Measurements from ENCODE around the gene TAPBP.
"Not testable (repeated sequence)": the region's sequence is repeated elsewhere in the genome, so short reads cannot be mapped to it uniquely, and the experiment has no call there.

The TAPBP gene

GRCh38 chr6:33276581-33276863, 37.4 kb downstream of the TAPBP start:
- DNase-seq (ENCODE audit: low read depth in 2 of 2) = no peak

- not testable (repeated sequence) for DNase-seq (ENCODE audit: low read depth in 2 of 2)
These were observed 37.9 kb downstream of the TAPBP start for GRCh38 chr6:33275795-33276580.

GRCh38 chr6:33273924-33274902, 39.7 kb downstream of the TAPBP start:
- no peak for DNase-seq (ENCODE audit: low read depth in 2 of 2)

- DNase-seq (ENCODE audit: low read depth in 2 of 2) = no peak
These were observed 40.6 kb downstream of the TAPBP start for GRCh38 chr6:33273129-33273923.

GRCh38 chr6:33272275-33273128, 41.4 kb downstream of the TAPBP start:
- no peak for DNase-seq (ENCODE audit: low read depth in 2 of 2)

- DNase-seq (ENCODE audit: low read depth in 2 of 2) = peak; percentile 64 to 82
These were observed 42.2 kb downstream of the TAPBP start, which contains the start of the genes RPS18 and VPS52 for GRCh38 chr6:33271468-33272274. Gene RPS18, plus strand, starts transcription at chr6:33272075. Its CDS starts 45 bp downstream, at chr6:33272120. Gene VPS52, minus strand, starts transcription at chr6:33271876. Its CDS starts 201 bp downstream, at chr6:33271675.

GRCh38 chr6:33271117-33271467, 42.8 kb downstream of the TAPBP start:
- DNase-seq (ENCODE audit: low read depth in 2 of 2) = no peak

GRCh38 chr6:33264015-33264414, 49.9 kb downstream of the TAPBP start:
- DNase-seq (ENCODE audit: low read depth in 2 of 2) = no peak

- not testable (repeated sequence) for DNase-seq (ENCODE audit: low read depth in 2 of 2)
These were observed 51.4 kb downstream of the TAPBP start for GRCh38 chr6:33262490-33262889.

GRCh38 chr6:33259032-33259431, 54.8 kb downstream of the TAPBP start:
- no peak for DNase-seq (ENCODE audit: low read depth in 2 of 2)

GRCh38 chr6:33254591-33254990, 59.3 kb downstream of the TAPBP start:
- no peak for DNase-seq (ENCODE audit: low read depth in 2 of 2)

GRCh38 chr6:33252759-33253158, 61.1 kb downstream of the TAPBP start:
- DNase-seq (ENCODE audit: low read depth in 2 of 2) = no peak

- DNase-seq (ENCODE audit: low read depth in 2 of 2) = no peak
These were observed 62.4 kb downstream of the TAPBP start for GRCh38 chr6:33251395-33252012.

- DNase-seq (ENCODE audit: low read depth in 2 of 2) = no peak
These were observed 63.1 kb downstream of the TAPBP start for GRCh38 chr6:33250731-33251130.

GRCh38 chr6:33249732-33250630, 63.9 kb downstream of the TAPBP start:
- DNase-seq (ENCODE audit: low read depth in 2 of 2) = no peak

Measured in stimulated activated CD8-positive, alpha-beta memory T cell treated with anti-CD3 and anti-CD28 coated beads, Interleukin-2, amount 100 ng/mL, for 48 hours (primary cell).